COLO829 (cell line): ENCODE data around the gene CEP95.

Experiments
- DNase-seq: peaks from one replicate; pipeline ENCODE4 v3.0.0; 2012; ENCODE audit warnings: low spot score

The CEP95 gene

DNA sequence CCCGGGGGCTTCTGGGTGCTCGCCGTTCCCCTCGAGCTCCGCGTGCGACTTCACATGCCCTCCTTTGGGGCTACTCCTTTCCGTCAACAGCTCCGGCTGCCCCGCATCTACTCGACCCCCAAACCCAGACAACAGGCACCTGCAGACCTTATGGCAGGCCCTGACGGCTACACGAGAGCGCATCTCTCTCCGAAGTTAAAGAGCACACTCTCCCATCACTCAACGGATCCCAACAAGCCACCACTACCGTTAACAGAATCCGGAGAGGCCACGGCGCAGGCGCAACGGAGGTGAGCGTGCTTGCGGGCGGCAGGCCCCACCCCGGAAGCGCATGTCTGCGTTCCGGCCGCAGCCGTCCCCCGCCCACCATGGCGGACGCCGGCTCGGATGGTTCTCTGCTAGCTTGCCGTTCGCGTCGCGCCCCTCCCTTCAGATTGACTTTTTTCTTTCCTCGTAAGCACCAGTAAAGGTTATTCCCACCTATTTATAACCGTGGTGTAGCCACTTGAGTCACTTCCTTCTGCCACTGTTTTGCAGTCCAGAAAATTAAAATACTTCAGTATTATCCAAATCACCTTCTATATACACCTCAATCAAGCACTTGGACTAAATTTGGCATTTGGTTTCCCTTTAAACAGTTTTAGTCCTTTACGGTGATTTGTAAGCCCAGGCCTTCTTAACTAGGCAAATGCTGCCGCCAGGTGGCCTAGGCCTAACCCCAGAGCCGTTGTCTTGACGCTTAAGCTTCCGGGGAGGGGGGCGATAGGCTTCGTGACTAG lies 9.8 kb upstream of the CEP95 start, which contains the start of gene POLG2:
TSS of gene POLG2 (minus strand) at position 269 of the 779 bp plus-strand sequence. CDS start at position 183, 86 bp downstream.
- DNase-seq: peak; percentile 95

- DNase-seq: no peak
Measured at GRCh38 chr17:64497565-64498035, 9.2 kb upstream of the CEP95 start.

GRCh38 chr17:64498308-64499203 lies 8.2 kb upstream of the CEP95 start:
- peak; percentile 60 for DNase-seq

- no peak for DNase-seq
Measured at GRCh38 chr17:64499805-64500486, 6.8 kb upstream of the CEP95 start.

GRCh38 chr17:64500487-64500859 lies 6.3 kb upstream of the CEP95 start:
- no peak for DNase-seq

- DNase-seq: no peak
Measured at GRCh38 chr17:64500862-64501765, 5.7 kb upstream of the CEP95 start.

DNA sequence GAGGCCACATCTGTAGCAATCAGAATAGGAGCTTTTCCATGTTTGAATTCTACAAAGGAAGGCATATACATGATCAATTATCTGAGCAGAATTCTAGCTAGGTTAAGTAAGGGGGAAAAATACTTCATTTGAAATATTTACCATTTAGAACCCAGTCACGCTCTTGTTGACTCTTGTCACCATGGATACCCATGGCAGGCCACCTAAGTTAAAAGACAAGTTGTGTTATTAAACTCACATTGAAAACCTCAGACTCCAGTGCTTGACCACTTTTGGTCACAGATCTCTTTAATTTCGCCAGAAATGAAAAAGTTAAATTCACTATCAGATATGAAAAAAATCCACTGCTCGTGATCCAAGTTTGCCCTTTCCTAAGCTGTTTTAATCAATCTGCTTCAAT lies 4.8 kb upstream of the CEP95 start:
- DNase-seq: no peak

DNA sequence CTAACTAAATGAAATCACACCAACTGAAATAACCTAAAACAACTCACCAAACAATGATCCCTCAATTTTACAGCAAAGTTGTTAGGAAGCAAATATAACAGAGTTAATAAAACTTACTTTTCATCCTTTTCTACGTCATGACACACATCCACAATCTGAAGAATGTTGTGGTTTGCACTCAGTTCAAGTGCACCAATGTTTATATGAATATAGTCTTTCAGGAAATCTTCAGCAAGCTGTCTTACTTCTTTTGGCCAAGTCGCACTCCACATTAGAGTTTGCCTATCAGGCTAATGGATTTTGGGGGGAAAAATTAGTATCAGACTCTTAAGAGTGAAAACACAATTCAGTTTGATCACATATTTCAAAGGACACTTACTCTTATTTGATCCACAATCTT lies 4.0 kb upstream of the CEP95 start:
- DNase-seq: no peak

DNA sequence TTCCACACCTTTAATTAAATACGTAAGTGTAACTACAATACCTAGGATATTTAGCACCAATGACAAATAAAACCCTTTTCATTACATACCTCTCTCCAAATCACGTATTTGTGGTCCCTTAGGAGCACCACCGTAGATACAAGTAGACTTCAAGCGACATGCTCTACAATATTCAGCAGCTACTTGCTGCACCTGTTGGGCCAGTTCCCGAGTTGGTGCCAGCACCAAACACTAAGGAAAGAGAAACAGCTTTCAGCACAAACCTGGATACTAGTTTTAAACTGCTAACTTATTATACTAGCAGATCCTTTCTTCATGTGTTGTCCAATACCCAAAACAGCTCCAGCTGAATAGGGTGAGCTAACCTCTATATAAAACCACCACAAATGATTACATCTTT lies 3.4 kb upstream of the CEP95 start:
- no peak for DNase-seq

DNA sequence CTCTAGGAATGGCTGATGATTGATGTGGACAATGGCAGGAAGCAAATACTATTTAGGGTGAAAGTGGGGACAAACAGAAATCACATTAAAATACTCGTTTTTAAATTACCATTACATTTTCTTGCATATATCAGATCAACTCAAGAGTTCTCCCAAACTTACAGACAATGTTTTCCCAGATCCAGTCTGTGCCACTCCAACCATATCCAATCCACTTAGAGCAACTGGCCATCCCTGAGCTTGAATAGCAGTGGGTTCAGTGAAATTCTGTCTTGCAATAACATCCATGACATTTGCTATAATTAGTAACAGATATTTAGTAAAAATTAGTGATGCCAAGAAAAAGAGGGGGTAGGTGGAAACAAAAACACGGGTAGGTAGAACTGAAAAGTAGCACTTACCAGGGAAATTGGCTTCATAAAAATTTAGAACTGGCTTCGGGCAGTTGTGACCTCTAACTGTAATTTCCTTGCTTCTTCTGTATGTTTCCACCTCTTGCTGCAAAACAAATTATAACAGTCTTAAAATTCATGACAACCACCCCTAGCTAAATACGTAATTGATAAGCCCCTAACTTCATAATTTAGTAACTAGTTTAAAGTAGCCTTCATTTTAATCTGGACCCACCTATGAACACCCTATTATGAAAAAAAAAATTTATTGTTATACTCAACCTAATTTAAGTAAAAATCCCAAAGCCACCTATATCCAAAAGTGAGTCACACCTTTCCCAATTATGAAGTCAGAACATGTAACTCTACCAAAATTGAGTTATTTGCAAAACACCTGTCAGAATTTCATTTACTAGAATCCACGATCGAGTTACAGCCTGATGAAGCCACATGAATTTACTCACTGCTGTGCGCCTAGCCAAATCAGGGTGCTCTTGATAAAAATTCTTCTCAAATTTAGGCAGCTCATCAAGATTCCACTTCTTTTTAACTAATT lies 2.7 kb upstream of the CEP95 start:
- DNase-seq: no peak

- DNase-seq: no peak
Measured at GRCh38 chr17:64504769-64505339, 1.9 kb upstream of the CEP95 start.

GRCh38 chr17:64505340-64506200 lies 1.2 kb upstream of the CEP95 start:
- DNase-seq: peak; percentile 83

DNA sequence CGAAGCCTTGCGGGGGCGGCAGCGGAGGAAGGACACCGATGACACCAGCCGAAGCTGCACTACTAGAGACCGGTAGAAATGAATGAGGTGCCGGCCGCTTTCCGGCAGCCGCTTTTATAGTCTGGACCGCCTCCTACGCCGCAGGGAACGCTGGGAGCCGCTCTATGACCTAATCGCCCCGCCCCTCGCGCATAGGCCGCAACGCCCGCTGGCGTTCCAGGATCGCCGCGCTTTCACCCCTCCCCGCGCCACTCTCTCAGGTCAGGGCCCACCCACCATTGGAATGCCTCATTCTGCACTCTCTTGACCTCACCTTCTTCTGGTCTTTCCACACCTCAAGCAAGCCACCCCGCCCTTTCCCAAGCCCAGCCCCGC lies 589 bp upstream of the CEP95 start, which contains the start of gene DDX5:
TSS of gene DDX5 (minus strand) at position 89 of the 375 bp plus-strand sequence. CDS start 170 bp downstream, outside the sequence.
- peak; percentile 97 for DNase-seq

DNA sequence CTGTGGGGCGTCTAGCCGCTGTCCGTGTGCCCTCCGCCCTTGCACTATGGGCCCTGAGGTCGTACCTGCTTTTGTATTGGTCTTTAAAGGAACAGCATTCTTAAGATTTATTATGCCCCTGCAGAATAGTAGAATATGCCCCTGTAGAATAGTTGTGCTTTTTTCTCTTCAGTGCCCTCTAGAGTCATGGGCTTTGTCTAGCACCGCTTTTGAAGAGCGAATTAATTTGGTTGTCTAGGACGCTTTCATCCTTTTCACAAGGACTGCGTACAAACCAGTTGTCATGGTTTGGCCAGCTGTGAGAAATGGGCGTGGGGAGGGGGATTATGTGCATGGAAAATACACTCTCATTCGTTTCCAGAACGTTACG lies 621 bp downstream of the CEP95 start:
- DNase-seq: peak; percentile 82

DNA sequence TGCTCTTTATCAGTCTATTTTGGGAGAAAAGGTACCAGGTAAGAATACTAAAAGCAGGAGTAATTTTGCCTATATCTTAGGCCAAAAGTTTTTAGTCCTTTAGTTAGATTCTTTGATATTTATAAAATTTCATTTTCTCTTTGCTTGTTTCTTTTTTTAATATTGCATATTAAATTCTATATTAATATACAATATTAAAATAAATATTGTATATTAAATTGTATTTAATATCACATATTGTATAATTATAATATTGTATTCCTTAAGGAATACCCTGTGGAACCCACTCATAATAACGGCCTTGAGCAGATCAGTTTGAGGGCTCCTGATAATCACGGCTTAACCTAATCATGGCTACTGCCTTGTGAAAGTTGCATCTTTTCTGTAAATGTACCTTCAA lies 1.9 kb downstream of the CEP95 start:
- DNase-seq: no peak

GRCh38 chr17:64509179-64509578 lies 2.4 kb downstream of the CEP95 start:
- no peak for DNase-seq

GRCh38 chr17:64515419-64515818 lies 8.6 kb downstream of the CEP95 start:
- DNase-seq: no peak

DNA sequence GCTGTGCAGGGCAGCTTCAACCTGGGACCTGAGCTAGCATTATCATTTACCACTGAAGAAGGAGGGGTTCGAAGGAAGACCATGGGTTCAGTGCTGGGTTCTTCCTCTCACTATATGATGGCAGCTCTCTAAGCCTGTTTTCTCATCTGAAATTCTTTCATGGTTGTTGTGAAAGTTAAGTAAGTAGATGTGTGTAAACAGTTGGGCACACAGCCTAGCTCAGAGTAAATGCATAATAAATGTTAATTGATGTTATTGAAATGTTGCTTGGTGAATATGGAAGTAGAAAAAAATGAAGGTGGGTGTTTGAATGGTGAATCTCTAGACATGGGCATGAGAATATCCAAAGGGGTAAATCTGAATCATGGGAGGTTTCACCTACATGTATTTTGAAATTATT lies 9.1 kb downstream of the CEP95 start:
- DNase-seq: no peak

- no peak for DNase-seq
Measured at GRCh38 chr17:64519601-64520000, 12.8 kb downstream of the CEP95 start.
